A549 (cell line): Measurements from ENCODE around the gene CD79B.

ENCODE experiments used
- CBX2 ChIP-seq: fragments of 200-600 bp; sonication (generic); IDR thresholded peaks from 2 replicates; pipeline ENCODE4 v1.6.1; 2016; ENCODE audit warnings: low read depth, mild to moderate bottlenecking, borderline replicate concordance
- CTCF ChIP-seq: fragments of >200 bp; sonication (Bioruptor Twin); formaldehyde crosslinking; IDR thresholded peaks from 3 replicates; pipeline ENCODE4 v1.5.1; 2016
- ELK1 ChIP-seq: fragments of 150-350 bp; IDR thresholded peaks from 2 replicates; pipeline ENCODE4 v1.6.1; 2014; ENCODE audit warnings: low read depth, mild to moderate bottlenecking, low read length
- HMGXB4 ChIP-seq: fragments of 250-450 bp; sonication (Bioruptor Pico); IDR thresholded peaks from 2 replicates; pipeline ENCODE4 v1.5.0; 2021; ENCODE audit warnings: mild to moderate bottlenecking, moderate library complexity, borderline replicate concordance
- MYC ChIP-seq: IDR thresholded peaks from 2 replicates; pipeline ENCODE4 v1.6.1; 2012; ENCODE audit warnings: mild to moderate bottlenecking, inconsistent platforms, low read length, improper control_type of control experiment, borderline replicate concordance
- NFE2L2 ChIP-seq: fragments of 150-350 bp; conservative IDR thresholded peaks from 2 replicates; pipeline ENCODE4 v1.6.1; 2014; ENCODE audit warnings: low read length
- POLR2A ChIP-seq: IDR thresholded peaks from 2 replicates; pipeline ENCODE4 v1.6.1; 2012; ENCODE audit warnings: mild to moderate bottlenecking, low read length
- REST ChIP-seq: fragments of 200-600 bp; sonication (generic); IDR thresholded peaks from 2 replicates; pipeline ENCODE4 v1.6.1; 2016; ENCODE audit warnings: antibody characterized with exemption, mild to moderate bottlenecking, moderate library complexity
- RFX5 ChIP-seq: fragments of 450-650 bp; IDR thresholded peaks from 2 replicates; pipeline ENCODE4 v1.7.1; 2014; ENCODE audit warnings: antibody characterized with exemption, mild to moderate bottlenecking, moderate library complexity
- SMC3 ChIP-seq: fragments of >200 bp; sonication (Bioruptor Twin); formaldehyde crosslinking; IDR thresholded peaks from 3 replicates; pipeline ENCODE4 v1.6.1; 2018; ENCODE audit warnings: inconsistent platforms
- USF2 ChIP-seq: fragments of 450-650 bp; IDR thresholded peaks from 2 replicates; pipeline ENCODE4 v1.6.1; 2014; ENCODE audit warnings: antibody characterized with exemption

- TF ChIP-seq CTCF (no peak), HMGXB4 (CRISPR knock-in tag) (no peak), REST (no peak), ELK1 (no peak), NFE2L2 (no peak), USF2 (no peak), POLR2A (no peak), CBX2 (no peak), MYC (no peak), SMC3 (no peak), RFX5 (no peak)
Observed at GRCh38 chr17:63928172-63928666, 3.9 kb downstream of the CD79B start.
